ENCODE measurements around the gene DNAH11. TPM values are rescaled to one million over a fixed set of nuclear protein-coding genes. Genes with fewer than 3 reads are reported as not detected.
"Not testable (repeated sequence)": the region's sequence is repeated elsewhere in the genome, so short reads cannot be mapped to it uniquely, and the experiment has no call there.

Gene DNAH11
- total RNA-seq, 2 experiments from 2014 or later, result not detected

- POLR2A ChIA-PET, result no interaction called here
- CTCF ChIA-PET, result no interaction called here
Observed at GRCh38 chr7:21616796-21617436, 74.1 kb downstream of the DNAH11 start.

- ChIA-PET POLR2A (no interaction called here), CTCF (no interaction called here)
Observed at GRCh38 chr7:21617513-21617912, 74.7 kb downstream of the DNAH11 start.

- ChIA-PET CTCF (no interaction called here), POLR2A (no interaction called here)
Observed at GRCh38 chr7:21617916-21618390, 75.1 kb downstream of the DNAH11 start.

- ChIA-PET CTCF (no interaction called here), POLR2A (interaction anchor here (0.6 kb wide), 1 partner anchor 14 kb away, joined by 3 read pairs; no protein-coding TSS in a partner anchor)
Observed at GRCh38 chr7:21618706-21619105, 75.9 kb downstream of the DNAH11 start.

- CTCF ChIA-PET, result no interaction called here
- POLR2A ChIA-PET, result no interaction called here
Observed at GRCh38 chr7:21620054-21620453, 77.2 kb downstream of the DNAH11 start.

- POLR2A ChIA-PET, result no interaction called here
- CTCF ChIA-PET, result no interaction called here
Observed at GRCh38 chr7:21624320-21624719, 81.5 kb downstream of the DNAH11 start.

GRCh38 chr7:21636694-21637093 is 93.9 kb downstream of the DNAH11 start:
- CTCF ChIA-PET, result no interaction called here
- POLR2A ChIA-PET, result no interaction called here

- POLR2A ChIA-PET, result no interaction called here
- CTCF ChIA-PET, result no interaction called here
Observed at GRCh38 chr7:21639206-21639868, 96.5 kb downstream of the DNAH11 start.

- ChIA-PET POLR2A (no interaction called here), CTCF (no interaction called here)
Observed at GRCh38 chr7:21640105-21640504, 97.3 kb downstream of the DNAH11 start.

- ChIA-PET CTCF (no interaction called here), POLR2A (no interaction called here)
Observed at GRCh38 chr7:21641546-21641945, 98.7 kb downstream of the DNAH11 start.

GRCh38 chr7:21642422-21642821 is 99.6 kb downstream of the DNAH11 start:
- ChIA-PET CTCF (no interaction called here), POLR2A (no interaction called here)

GRCh38 chr7:21651697-21652096 is 108.9 kb downstream of the DNAH11 start:
- POLR2A ChIA-PET, result no interaction called here

GRCh38 chr7:21653623-21654022 is 110.8 kb downstream of the DNAH11 start:
- ChIA-PET POLR2A (no interaction called here), CTCF (no interaction called here)

More at GRCh38 chr7:21651697-21652096, 108.9 kb downstream of the DNAH11 start:
- CTCF ChIA-PET, result no interaction called here

- ChIA-PET POLR2A (no interaction called here), CTCF (no interaction called here)
Observed at GRCh38 chr7:21656081-21656480, 113.2 kb downstream of the DNAH11 start.

- POLR2A ChIA-PET, result no interaction called here
- CTCF ChIA-PET, result no interaction called here
Observed at GRCh38 chr7:21656796-21657195, 114.0 kb downstream of the DNAH11 start.

- CTCF ChIA-PET, result no interaction called here
- POLR2A ChIA-PET, result no interaction called here
Observed at GRCh38 chr7:21670496-21670895, 127.7 kb downstream of the DNAH11 start.

GRCh38 chr7:21671859-21672258 is 129.0 kb downstream of the DNAH11 start:
- CTCF ChIA-PET, result no interaction called here
- POLR2A ChIA-PET, result no interaction called here

GRCh38 chr7:21675255-21675654 is 132.4 kb downstream of the DNAH11 start:
- ChIA-PET POLR2A (no interaction called here), CTCF (no interaction called here)

GRCh38 chr7:21690705-21691104 is 147.9 kb downstream of the DNAH11 start:
- CTCF ChIA-PET, result no interaction called here
- POLR2A ChIA-PET, result no interaction called here

GRCh38 chr7:21691146-21691545 is 148.3 kb downstream of the DNAH11 start:
- POLR2A ChIA-PET, CTCF ChIA-PET: not testable (repeated sequence)

GRCh38 chr7:21700587-21700986 is 157.7 kb downstream of the DNAH11 start:
- POLR2A ChIA-PET, CTCF ChIA-PET: not testable (repeated sequence)

GRCh38 chr7:21702303-21702702 is 159.5 kb downstream of the DNAH11 start:
- POLR2A ChIA-PET, result no interaction called here
- CTCF ChIA-PET, result no interaction called here

Data from activated CD8-positive, alpha-beta memory T cell treated with anti-CD3 and anti-CD28 coated beads for 36 hours (primary cell).